GM18873 (cell line): ENCODE data around the gene GSTA5.
"Not testable (repeated sequence)": the region's sequence is repeated elsewhere in the genome, so short reads cannot be mapped to it uniquely, and the experiment has no call there.

Source experiments
- ATAC-seq: cut with Tn5 transposase; IDR thresholded peaks from one replicate; pipeline ENCODE4 v1.9.1; 2021; ENCODE audit warnings: mild to moderate bottlenecking, moderate library complexity, moderate number of reproducible peaks; ENCODE audit not compliant: unreplicated experiment, low FRiP score

The GSTA5 gene

GRCh38 chr6:52839124-52840055 is 1.2 kb downstream of the GSTA5 start:
- no peak for ATAC-seq

DNA sequence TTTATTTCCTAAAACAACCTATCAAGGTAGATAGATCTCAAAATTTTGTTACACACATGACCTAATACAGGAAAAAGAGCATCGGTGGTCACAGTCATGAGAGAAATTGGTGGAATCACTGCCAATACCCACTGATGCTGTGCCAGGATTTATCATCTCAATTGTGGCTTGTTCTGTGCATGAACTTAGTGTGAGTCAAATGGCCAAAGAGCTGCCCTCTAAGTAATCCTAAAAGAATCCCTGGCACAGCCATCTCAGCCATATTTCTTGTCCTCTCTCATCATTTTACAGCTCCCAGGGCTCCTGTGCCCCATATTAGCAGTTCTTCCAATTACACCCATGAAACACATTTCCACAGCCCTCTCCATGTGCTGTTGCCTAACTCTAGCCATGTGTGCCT is 6.1 kb downstream of the GSTA5 start:
- ATAC-seq, result no peak

DNA sequence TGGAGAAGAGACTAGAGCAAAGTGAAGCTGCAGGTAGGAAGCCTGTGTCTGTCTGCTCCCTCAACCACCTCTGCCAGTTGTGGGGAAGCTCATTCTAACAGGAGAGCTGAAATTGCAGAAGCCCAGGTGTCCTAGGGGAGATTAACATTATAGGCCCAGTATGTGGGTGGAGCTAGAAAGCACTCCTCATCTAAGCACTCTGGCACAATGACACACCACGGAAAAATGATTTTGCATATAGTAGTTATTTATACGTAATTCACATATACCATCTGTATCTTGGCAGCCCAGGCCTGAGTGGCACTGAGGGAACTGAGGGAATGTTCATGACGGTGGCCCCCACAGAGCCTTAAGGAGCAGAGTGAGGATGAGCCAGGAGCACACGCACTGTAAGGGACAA is 9.7 kb downstream of the GSTA5 start:
- not testable (repeated sequence) for ATAC-seq

DNA sequence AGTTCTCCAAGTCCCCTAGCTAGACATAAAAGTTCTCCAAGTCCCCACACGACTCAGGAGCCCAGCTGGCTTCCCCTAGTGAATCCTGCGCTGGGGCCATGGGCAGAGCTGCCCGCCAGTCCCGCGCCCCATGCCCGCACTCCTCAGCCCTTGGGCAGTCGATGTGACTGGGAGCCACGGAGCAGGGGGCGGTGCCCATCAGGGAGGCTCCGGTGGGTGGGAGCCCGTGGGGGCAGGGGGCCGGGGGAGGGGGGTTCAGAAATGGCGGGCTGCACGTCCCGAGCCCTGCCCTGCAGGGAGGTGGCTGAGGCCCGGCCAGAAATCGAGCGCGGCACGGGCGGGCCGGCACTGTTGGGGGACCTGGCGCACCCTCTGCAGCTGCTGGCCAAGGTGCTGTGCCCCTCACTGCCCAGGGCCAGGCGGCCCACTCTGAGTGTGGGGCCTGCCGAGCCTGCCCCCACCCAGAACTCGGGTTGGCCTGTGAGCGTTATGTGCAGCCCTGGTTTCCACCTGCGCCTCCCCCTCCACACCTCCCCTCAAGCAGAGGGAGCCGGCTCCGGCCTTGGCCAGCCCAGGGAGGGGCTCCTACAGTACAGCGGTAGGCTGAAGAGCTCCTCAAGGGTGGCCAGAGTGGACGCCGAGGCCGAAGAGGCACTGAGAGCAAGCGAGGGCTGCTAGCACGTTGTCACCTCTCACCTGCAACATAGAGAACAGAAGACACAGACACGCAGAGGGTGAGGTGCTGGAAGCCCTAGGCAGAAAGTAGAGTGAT is 11.4 kb downstream of the GSTA5 start:
- no peak for ATAC-seq

- not testable (repeated sequence) for ATAC-seq
Observed at GRCh38 chr6:52828621-52829020, 12.0 kb downstream of the GSTA5 start.

- ATAC-seq, result not testable (repeated sequence)
Observed at GRCh38 chr6:52827073-52827783, 13.4 kb downstream of the GSTA5 start.

DNA sequence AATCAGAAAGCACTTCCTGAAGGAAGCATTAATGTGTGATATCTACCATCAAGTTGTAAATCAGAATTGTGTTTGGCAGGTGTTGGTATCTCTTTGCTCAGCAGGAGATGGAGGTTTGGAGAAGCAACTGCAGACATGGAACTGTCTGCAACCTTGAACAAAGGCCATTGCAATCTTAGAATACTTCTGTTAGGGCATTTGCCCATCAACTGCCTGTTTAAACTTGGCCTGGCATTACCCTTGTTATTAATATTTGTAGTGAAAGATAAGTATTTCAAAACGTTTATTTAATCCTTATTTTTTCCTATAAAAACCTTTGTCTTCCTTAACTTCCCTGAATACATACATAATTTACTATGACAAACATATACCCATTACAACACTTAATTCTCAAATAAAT is 14.1 kb downstream of the GSTA5 start:
- ATAC-seq, result no peak

- not testable (repeated sequence) for ATAC-seq
Observed at GRCh38 chr6:52825900-52826459, 14.6 kb downstream of the GSTA5 start.

- ATAC-seq, result not testable (repeated sequence)
Observed at GRCh38 chr6:52825270-52825793, 15.3 kb downstream of the GSTA5 start.

GRCh38 chr6:52821842-52822241 is 18.8 kb downstream of the GSTA5 start:
- ATAC-seq, result no peak

DNA sequence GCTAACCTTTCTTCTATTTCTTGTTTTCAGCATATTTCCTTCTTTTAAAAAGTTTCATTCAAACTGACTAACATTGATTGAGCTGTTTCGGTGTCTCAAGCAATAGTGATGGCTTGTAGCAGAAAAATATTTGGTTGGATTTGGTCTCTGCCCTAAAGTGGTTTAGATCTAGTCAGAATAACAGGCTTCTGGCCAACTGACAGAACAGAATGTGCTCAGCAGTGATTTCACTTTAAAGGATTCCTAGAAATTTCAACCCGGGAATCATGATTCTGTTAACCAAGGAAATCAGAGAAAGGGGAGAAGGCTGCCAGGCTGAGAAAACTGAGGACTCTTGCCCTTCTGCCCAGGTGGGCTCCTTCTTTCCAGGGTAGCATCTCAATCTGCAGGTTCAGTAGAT is 20.4 kb downstream of the GSTA5 start:
- no peak for ATAC-seq

- ATAC-seq, result peak; percentile 55
Observed at GRCh38 chr6:52815167-52816092, 25.2 kb downstream of the GSTA5 start.

GRCh38 chr6:52814545-52814944 is 26.1 kb downstream of the GSTA5 start:
- not testable (repeated sequence) for ATAC-seq

- ATAC-seq, result not testable (repeated sequence)
Observed at GRCh38 chr6:52809777-52810176, 30.8 kb downstream of the GSTA5 start.

- ATAC-seq, result no peak
Observed at GRCh38 chr6:52808660-52809059, 32.0 kb downstream of the GSTA5 start.

GRCh38 chr6:52803668-52804255 is 36.9 kb downstream of the GSTA5 start, which contains the start of gene GSTA1:
Gene GSTA1 (minus strand): TSS chr6:52803816. CDS start chr6:52799267, 4,549 bp downstream.
- ATAC-seq, result not testable (repeated sequence)

GRCh38 chr6:52802806-52803205 is 37.8 kb downstream of the GSTA5 start:
- ATAC-seq, result no peak

DNA sequence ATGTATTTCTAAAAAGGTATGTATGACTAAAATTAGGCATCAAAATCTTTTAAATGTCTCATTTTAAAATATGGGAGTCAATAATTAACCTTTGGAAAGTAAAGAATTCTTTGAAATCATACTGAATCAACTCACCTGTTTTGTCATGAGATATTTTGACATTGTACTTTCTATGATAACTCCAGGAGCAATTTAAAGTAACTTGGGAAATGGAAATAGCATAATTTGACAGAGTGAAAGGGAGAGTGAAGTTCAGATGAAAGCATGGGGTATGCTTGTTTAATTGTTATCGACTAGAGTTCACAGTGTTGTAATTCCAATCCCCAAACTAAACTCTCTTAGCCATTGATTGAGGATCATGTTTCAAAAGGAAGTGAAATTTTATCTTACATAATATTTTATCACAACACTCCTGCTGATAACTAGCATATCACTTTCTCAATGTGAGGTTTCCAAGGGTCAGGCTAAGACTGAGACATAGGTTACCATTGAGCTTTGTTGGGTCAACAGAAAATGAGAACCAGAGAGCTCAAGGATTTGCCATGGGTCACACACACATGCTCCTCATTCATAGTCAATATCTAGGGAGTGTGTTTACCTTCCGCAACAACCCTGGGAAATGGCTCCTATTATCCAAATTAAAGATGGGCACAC is 39.3 kb downstream of the GSTA5 start:
- no peak for ATAC-seq
